HG03066 (cell line): ENCODE results near the gene MICU2.

Experiments used
- ATAC-seq: cut with Tn5 transposase; IDR thresholded peaks from one replicate; pipeline ENCODE4 v1.9.1; 2021; ENCODE audit warnings: low read depth; ENCODE audit not compliant: unreplicated experiment

Gene MICU2

DNA sequence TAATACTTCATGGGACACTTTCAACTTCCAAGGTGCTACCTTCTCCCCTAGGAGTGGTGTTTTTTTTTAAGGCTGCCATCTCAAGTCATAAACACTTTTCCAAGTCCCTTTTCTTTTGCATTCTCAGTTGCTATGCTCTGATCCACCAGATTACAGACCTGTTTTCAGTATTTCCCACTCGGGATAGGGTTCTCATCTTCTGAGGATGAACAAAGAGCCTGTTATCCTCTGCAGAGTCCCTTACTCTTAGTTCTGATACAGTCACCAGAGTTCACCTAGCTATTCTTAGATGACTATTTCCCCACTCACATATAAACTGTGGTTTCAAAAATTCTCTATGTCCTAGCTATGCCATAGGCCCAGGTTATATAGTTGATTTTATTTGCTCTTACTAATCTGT lies 160.8 kb downstream of the MICU2 start:
- ATAC-seq, result no peak
